ENCODE results near the gene BBS1.

GRCh38 chr11:66566221-66566620 lies 55.8 kb downstream of the BBS1 start:
- no peak for TF ChIP-seq CTCF (IDR thresholded peaks at IDR 0.05)
- no peak for TF ChIP-seq POLR2A (IDR thresholded peaks at IDR 0.05)
